ENCODE data around the gene TESK1. TPM values are rescaled to one million over a fixed set of nuclear protein-coding genes. Genes with fewer than 3 reads are reported as not detected.
"Not testable (repeated sequence)": the region's sequence is repeated elsewhere in the genome, so short reads cannot be mapped to it uniquely, and the experiment has no call there.

Gene TESK1
- total RNA-seq, 1 donor from 2014 or later: 24.5 TPM

DNA sequence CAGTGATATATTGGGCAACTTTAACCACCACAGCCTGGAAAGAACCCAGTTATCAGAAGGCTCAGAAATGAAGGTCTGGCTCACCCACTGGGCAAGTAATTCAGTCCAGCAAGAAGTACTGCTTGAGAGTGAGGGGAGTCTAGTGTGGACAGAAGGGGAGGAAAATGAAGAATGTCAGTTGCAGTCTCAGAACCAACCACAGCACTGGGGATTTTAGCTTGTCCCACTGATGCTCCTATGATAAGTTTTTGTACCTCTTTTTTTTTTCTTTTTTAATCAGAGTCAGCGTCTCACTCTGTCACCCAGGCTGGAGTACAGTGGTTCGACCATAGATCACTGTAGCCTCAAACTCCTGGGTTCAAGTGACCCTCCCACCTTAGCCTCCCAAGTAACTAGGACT lies 22.5 kb downstream of the TESK1 start:
- TF ChIP-seq, protein P1, sequence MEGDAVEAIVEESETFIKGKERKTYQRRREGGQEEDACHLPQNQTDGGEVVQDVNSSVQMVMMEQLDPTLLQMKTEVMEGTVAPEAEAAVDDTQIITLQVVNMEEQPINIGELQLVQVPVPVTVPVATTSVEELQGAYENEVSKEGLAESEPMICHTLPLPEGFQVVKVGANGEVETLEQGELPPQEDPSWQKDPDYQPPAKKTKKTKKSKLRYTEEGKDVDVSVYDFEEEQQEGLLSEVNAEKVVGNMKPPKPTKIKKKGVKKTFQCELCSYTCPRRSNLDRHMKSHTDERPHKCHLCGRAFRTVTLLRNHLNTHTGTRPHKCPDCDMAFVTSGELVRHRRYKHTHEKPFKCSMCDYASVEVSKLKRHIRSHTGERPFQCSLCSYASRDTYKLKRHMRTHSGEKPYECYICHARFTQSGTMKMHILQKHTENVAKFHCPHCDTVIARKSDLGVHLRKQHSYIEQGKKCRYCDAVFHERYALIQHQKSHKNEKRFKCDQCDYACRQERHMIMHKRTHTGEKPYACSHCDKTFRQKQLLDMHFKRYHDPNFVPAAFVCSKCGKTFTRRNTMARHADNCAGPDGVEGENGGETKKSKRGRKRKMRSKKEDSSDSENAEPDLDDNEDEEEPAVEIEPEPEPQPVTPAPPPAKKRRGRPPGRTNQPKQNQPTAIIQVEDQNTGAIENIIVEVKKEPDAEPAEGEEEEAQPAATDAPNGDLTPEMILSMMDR (IDR thresholded peaks at IDR 0.05; ENCODE audit: insufficient read depth, low read length, poor library complexity, severe bottlenecking): no peak
- no peak for DNase-seq (ENCODE audit: low read depth)
- H3K36me3 ChIP-seq (ENCODE audit: control insufficient read depth, insufficient read depth, low read length): no peaks in the 10 kb centered on the region
- no peaks in the 10 kb centered on the region for H3K27me3 ChIP-seq (ENCODE audit: control insufficient read depth, insufficient read depth, low read length)
- H3K4me3 ChIP-seq (ENCODE audit: low read depth, low read length): no peak overlapping the region

DNA sequence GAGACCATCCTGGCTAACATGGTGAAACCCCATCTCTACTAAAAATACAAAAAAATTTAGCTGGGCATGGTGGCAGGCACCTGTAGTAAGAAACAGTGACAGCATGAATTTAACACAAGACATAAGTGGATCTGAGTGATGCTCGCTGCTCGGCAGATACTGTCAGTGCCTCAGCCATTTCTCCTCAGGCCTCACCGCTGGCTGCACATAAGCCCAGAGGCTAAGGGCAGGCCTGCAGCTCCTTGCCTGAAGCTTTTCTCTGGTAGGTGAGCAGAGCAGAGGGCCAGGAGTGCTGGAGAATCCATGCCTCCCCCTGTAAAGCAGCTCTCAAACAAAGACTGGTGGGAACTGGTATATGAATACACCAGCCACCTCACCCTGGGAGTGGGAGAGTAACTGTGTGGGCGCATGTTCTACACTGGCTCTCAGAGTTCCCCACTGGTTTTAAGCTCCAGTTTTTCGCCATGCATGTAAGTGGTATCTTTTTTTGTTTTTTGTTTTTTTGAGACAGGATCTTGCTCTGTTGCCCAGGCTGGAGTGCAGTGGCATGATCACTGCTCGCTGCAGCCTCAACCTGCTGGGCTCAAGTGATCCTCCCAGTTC lies 23.4 kb downstream of the TESK1 start:
- H3K36me3 ChIP-seq (ENCODE audit: control insufficient read depth, insufficient read depth, low read length): no peaks in the 10 kb centered on the region
- DNase-seq (ENCODE audit: low read depth): no peak
- no peaks in the 10 kb centered on the region for H3K27me3 ChIP-seq (ENCODE audit: control insufficient read depth, insufficient read depth, low read length)
- TF ChIP-seq, protein P1 (IDR thresholded peaks at IDR 0.05; ENCODE audit: insufficient read depth, low read length, poor library complexity, severe bottlenecking): no peak
- H3K4me3 ChIP-seq (ENCODE audit: low read depth, low read length): no peak overlapping the region

DNA sequence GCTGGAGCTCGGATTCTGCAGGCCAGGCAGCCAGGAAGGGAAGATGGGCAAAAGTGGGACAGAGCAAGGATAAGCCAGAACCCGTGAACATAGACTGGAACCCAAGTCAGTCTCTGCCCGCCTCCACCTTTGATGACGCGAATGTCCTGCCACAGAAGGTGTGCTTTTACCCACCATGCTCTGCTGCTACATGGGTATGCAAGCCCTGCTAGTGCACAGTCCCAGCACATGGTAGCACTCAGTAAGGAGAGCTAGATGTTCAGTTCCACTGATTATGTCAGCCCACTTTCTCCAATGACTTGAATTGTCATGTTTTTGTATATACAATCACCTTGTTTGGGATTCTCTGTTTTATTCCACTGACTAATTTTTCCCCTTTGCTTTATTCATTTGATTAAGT lies 24.5 kb downstream of the TESK1 start:
- Histone ChIP-seq H3K36me3 (ENCODE audit: control insufficient read depth, insufficient read depth, low read length) (no peaks in the 10 kb centered on the region), H3K27me3 (ENCODE audit: control insufficient read depth, insufficient read depth, low read length) (no peaks in the 10 kb centered on the region), H3K4me3 (ENCODE audit: low read depth, low read length) (no peak overlapping the region)
- TF ChIP-seq, protein P1 (IDR thresholded peaks at IDR 0.05; ENCODE audit: insufficient read depth, low read length, poor library complexity, severe bottlenecking): no peak
- DNase-seq (ENCODE audit: low read depth): no peak

GRCh38 chr9:35635730-35636129 lies 30.7 kb downstream of the TESK1 start:
- DNase-seq (ENCODE audit: low read depth): no peak
- TF ChIP-seq, protein P1 (IDR thresholded peaks at IDR 0.05; ENCODE audit: insufficient read depth, low read length, poor library complexity, severe bottlenecking): no peak
- no peak overlapping the region for H3K4me3 ChIP-seq (ENCODE audit: low read depth, low read length)
- no peaks in the 10 kb centered on the region for H3K27me3 ChIP-seq (ENCODE audit: control insufficient read depth, insufficient read depth, low read length)
- H3K36me3 ChIP-seq (ENCODE audit: control insufficient read depth, insufficient read depth, low read length): no peaks in the 10 kb centered on the region

- no peak for DNase-seq (ENCODE audit: low read depth)
- TF ChIP-seq, protein P1 (IDR thresholded peaks at IDR 0.05; ENCODE audit: insufficient read depth, low read length, poor library complexity, severe bottlenecking): no peak
These were observed 31.2 kb downstream of the TESK1 start for GRCh38 chr9:35636135-35636876.

DNA sequence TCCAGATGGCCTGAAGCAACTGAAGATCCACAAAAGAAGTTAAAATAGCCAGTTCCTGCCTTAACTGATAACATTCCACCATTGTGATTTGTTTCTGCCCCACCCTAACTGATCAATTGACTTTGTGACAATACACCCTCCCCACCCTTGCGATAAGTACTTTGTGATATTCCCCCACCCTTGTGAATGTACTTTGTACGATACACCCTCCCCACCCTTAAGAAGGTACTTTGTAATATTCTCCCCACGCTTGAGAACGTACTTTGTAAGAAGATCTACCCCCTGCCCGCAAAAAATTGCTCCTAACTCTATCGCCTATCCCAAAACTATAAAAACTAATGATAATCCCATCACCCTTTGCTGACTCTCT lies 31.8 kb downstream of the TESK1 start:
- H3K36me3 ChIP-seq (ENCODE audit: control insufficient read depth, insufficient read depth, low read length); DNase-seq (ENCODE audit: low read depth); H3K27me3 ChIP-seq (ENCODE audit: control insufficient read depth, insufficient read depth, low read length): not testable (repeated sequence)

More at GRCh38 chr9:35636135-35636876, 31.2 kb downstream of the TESK1 start:
- no peak overlapping the region for H3K4me3 ChIP-seq (ENCODE audit: low read depth, low read length)
- no peaks in the 10 kb centered on the region for H3K36me3 ChIP-seq (ENCODE audit: control insufficient read depth, insufficient read depth, low read length)
- H3K27me3 ChIP-seq (ENCODE audit: control insufficient read depth, insufficient read depth, low read length): no peaks in the 10 kb centered on the region

GRCh38 chr9:35637427-35637955 lies 32.4 kb downstream of the TESK1 start:
- not testable (repeated sequence) for H3K36me3 ChIP-seq (ENCODE audit: control insufficient read depth, insufficient read depth, low read length); H3K4me3 ChIP-seq (ENCODE audit: low read depth, low read length); H3K27me3 ChIP-seq (ENCODE audit: control insufficient read depth, insufficient read depth, low read length); DNase-seq (ENCODE audit: low read depth)

More for the DNA sequence above, 31.8 kb downstream of the TESK1 start:
- not testable (repeated sequence) for H3K4me3 ChIP-seq (ENCODE audit: low read depth, low read length)

DNA sequence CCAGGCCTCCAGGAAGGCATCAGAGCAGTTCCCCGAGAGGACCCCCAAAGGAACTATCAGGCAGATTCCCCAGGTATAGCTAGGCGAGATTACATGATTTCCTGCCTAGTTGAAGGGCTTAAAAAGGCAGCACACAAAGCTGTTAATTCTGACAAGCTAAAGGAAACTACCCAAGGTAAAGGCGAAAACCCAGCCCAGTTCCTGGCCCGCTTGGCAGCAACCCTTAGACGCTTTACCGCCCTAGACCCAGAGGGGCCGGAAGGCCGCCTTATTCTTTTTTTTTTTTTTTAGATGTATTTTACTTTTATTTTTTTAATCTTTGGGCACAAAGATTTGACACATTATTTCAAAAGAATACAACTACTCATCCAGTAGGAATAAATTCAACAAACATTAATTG lies 33.7 kb downstream of the TESK1 start:
- not testable (repeated sequence) for H3K27me3 ChIP-seq (ENCODE audit: control insufficient read depth, insufficient read depth, low read length); DNase-seq (ENCODE audit: low read depth); H3K4me3 ChIP-seq (ENCODE audit: low read depth, low read length); H3K36me3 ChIP-seq (ENCODE audit: control insufficient read depth, insufficient read depth, low read length)

DNA sequence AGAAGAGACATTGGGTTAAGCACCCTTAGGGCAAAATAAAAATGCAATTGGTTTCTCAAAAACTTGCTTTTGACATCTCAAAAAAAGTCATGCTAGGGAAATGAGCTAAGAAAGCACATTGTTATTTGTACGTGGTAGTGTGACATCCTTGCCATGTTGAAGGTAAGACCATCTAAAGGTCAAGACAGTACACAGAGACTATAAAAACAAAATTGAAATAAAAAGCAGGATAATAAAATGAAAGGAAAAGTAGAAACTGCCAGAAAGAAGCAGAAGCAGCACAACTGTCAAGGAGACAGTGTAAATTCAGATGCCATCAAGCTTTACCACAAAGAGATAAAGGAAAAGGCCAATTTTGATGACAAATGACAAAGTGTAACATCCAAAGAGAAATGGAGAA lies 34.2 kb downstream of the TESK1 start:
- not testable (repeated sequence) for H3K4me3 ChIP-seq (ENCODE audit: low read depth, low read length); H3K36me3 ChIP-seq (ENCODE audit: control insufficient read depth, insufficient read depth, low read length); DNase-seq (ENCODE audit: low read depth); H3K27me3 ChIP-seq (ENCODE audit: control insufficient read depth, insufficient read depth, low read length)

All from kidney epithelial cell (primary cell).